Cardiac atrium fibroblast (primary cell): ENCODE measurements around the gene HAS3. TPM values are rescaled to one million over a fixed set of nuclear protein-coding genes. Genes with fewer than 3 reads are reported as not detected.

Experiments used
- total RNA-seq: library from RNA; depleted of rRNA; stranded (reverse); fragments of >200 nt; gene quantifications from 2 replicates; pipeline ENCODE4 v1.2.3, GENCODE V29; 2015

Gene HAS3, protein sequence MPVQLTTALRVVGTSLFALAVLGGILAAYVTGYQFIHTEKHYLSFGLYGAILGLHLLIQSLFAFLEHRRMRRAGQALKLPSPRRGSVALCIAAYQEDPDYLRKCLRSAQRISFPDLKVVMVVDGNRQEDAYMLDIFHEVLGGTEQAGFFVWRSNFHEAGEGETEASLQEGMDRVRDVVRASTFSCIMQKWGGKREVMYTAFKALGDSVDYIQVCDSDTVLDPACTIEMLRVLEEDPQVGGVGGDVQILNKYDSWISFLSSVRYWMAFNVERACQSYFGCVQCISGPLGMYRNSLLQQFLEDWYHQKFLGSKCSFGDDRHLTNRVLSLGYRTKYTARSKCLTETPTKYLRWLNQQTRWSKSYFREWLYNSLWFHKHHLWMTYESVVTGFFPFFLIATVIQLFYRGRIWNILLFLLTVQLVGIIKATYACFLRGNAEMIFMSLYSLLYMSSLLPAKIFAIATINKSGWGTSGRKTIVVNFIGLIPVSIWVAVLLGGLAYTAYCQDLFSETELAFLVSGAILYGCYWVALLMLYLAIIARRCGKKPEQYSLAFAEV
- under 0.01 and 3.6 TPM in 2 replicates for total RNA-seq

DNA sequence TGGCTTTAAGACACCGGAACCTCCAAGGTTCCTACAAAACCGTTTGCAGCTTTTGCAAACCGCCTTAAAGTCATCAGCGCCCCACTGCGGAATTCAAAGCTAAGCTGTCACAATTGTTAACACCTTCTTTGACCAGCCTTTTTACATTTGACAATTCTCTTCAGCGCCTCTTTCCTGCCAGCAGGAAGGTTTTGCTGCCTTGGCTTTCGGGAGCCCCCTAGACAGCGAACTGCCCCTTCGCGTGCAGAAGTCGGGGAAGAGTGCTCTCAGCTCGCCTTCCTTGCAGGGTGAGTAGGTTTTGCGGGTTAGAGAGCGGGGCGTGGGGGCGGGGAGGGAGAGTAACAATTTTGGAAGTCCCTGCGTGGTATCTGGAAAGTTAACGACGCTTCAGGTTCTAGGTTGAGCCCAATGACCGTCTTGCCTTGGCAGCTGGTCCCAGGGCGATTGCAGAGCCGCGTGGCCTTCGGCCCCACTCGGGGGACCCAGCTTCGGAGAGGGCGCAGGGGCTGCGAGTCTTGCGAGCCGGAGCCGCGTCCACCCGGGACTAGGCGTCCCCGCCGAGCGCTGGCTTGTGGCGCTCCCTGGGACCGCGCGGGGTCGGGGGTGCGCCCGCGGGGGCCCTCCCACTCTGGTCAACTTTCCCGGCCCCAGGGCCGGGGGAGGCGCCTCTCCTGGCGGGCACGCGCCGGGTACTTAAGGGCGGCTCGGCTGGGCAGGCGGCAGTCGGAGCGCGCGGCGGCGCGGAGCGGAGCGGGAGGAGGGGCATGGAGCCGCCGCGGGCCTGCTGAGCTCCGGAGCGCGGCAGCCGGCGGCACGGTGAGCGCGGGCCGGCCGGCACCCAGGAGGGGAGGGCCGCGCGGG lies at the start of gene HAS3:
TSS of gene HAS3 (plus strand) at position 153 of the 861 bp plus-strand sequence. CDS start 3,743 bp downstream, outside the sequence.

DNA sequence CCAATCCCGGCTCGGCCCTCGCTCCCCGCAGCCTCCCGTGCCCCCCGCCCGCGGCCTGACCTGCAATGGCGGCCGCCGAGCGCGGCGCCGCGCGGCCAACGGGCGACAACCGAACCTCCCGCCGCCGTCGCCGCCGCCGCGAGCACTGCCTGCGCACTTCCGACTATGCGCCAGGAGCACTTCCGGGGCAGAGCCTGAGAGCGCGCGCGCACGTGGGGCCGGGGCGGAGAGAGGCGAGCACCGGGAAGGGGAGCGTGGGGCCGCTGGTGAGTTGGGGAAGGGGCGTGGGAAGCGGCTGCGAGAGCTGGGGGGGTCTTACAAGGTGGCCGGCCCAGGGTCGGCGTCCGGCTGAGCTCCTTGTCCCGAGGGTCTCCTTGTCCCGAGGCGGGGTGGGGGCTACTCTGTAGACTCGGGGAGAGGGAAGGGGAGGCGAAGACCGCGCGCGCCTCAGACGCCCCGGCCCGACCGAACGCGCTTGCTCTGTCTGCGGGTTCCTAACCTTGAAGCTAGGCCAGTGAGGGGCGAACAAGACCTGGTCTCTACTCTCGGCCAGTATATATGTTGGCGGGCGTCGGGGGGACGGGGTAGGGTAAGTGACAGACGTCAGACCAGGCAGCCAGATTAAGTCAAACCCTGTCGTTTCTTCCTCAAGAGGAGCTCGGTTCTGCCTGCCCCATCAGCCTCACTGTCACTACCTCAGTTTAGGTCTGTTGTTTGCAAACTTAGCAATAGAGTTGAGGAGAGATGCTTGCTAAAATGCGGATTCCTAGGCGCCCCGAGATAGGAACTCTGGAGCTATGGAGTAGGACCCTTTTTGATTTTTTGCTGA lies 27.2 kb downstream of the HAS3 start, which contains the start of the genes CHTF8 and UTP4:
TSS of gene CHTF8 (minus strand) at position 165 of the 829 bp plus-strand sequence. CDS start 11,130 bp downstream, outside the sequence.
TSS of gene UTP4 (plus strand) at position 226 of the 829 bp plus-strand sequence. CDS start 811 bp downstream, outside the sequence.

Other genes with a start within 250 kb of the HAS3 start
- gene CHTF8, start 26.9 kb downstream of the HAS3 start, total RNA-seq: 38.8 and 73.2 TPM in 2 replicates
- 21.1 and 26.2 TPM in 2 replicates for gene UTP4, start 27.0 kb downstream of the HAS3 start, total RNA-seq
- gene SNTB2, start 81.5 kb downstream of the HAS3 start, total RNA-seq: 18.3 and 28.2 TPM in 2 replicates
- 27.1 and 31.9 TPM in 2 replicates for gene VPS4A, start 205.7 kb downstream of the HAS3 start, total RNA-seq
- gene PDF, start 224.9 kb downstream of the HAS3 start, total RNA-seq: 11.0 and 13.4 TPM in 2 replicates
- gene COG8, start 233.9 kb downstream of the HAS3 start, total RNA-seq: 33.4 and 53.8 TPM in 2 replicates
- 19.6 and 25.8 TPM in 2 replicates for gene NIP7, start 234.1 kb downstream of the HAS3 start, total RNA-seq
- not detected in 2 replicates for gene TMED6, start 246.1 kb downstream of the HAS3 start, total RNA-seq